GM19463 (cell line): ENCODE data around the gene ATF7.
"Not testable (repeated sequence)": the region's sequence is repeated elsewhere in the genome, so short reads cannot be mapped to it uniquely, and the experiment has no call there.

Experiments
- ATAC-seq: cut with Tn5 transposase; IDR thresholded peaks from one replicate; pipeline ENCODE4 v1.9.1; 2021; ENCODE audit warnings: mild to moderate bottlenecking, moderate library complexity; ENCODE audit not compliant: unreplicated experiment

ATF7 gene

GRCh38 chr12:53485955-53486735, 140.0 kb downstream of the ATF7 start:
- no peak for ATAC-seq

GRCh38 chr12:53484686-53485575, 141.3 kb downstream of the ATF7 start:
- no peak for ATAC-seq

- ATAC-seq: no peak
Observed at GRCh38 chr12:53483979-53484377, 142.2 kb downstream of the ATF7 start.

GRCh38 chr12:53483225-53483978, 142.8 kb downstream of the ATF7 start:
- no peak for ATAC-seq

- no peak for ATAC-seq
Observed at GRCh38 chr12:53482626-53483168, 143.5 kb downstream of the ATF7 start.

GRCh38 chr12:53481939-53482586, 144.1 kb downstream of the ATF7 start:
- ATAC-seq: no peak

- ATAC-seq: not testable (repeated sequence)
Observed at GRCh38 chr12:53481458-53481857, 144.7 kb downstream of the ATF7 start.

- ATAC-seq: no peak
Observed at GRCh38 chr12:53480491-53481442, 145.4 kb downstream of the ATF7 start.

GRCh38 chr12:53479331-53479730, 146.9 kb downstream of the ATF7 start:
- no peak for ATAC-seq

- no peak for ATAC-seq
Observed at GRCh38 chr12:53478865-53479264, 147.3 kb downstream of the ATF7 start.

- ATAC-seq: no peak
Observed at GRCh38 chr12:53476769-53477209, 149.4 kb downstream of the ATF7 start.

- ATAC-seq: no peak
Observed at GRCh38 chr12:53474819-53475218, 151.4 kb downstream of the ATF7 start.

- no peak for ATAC-seq
Observed at GRCh38 chr12:53474077-53474476, 152.1 kb downstream of the ATF7 start.

- ATAC-seq: no peak
Observed at GRCh38 chr12:53472056-53472582, 154.1 kb downstream of the ATF7 start.

GRCh38 chr12:53468282-53468681, 157.9 kb downstream of the ATF7 start:
- no peak for ATAC-seq

GRCh38 chr12:53467880-53468279, 158.3 kb downstream of the ATF7 start:
- no peak for ATAC-seq

- ATAC-seq: no peak
Observed at GRCh38 chr12:53467082-53467481, 159.1 kb downstream of the ATF7 start.

GRCh38 chr12:53466640-53467039, 159.5 kb downstream of the ATF7 start:
- ATAC-seq: no peak

GRCh38 chr12:53465679-53466078, 160.5 kb downstream of the ATF7 start:
- ATAC-seq: no peak
